ENCODE results near the gene RTP5.
A peak's percentile ranks its signal among the peaks of the same experiment; 100 is the strongest.
"Not testable (repeated sequence)": the region's sequence is repeated elsewhere in the genome, so short reads cannot be mapped to it uniquely, and the experiment has no call there.

RTP5 gene

GRCh38 chr2:241869087-241869961 is at the start of gene RTP5:
RTP5 (plus strand) TSS chr2:241869729; CDS start chr2:241869757, 28 bp downstream.
- DNase-seq = no peak

DNA sequence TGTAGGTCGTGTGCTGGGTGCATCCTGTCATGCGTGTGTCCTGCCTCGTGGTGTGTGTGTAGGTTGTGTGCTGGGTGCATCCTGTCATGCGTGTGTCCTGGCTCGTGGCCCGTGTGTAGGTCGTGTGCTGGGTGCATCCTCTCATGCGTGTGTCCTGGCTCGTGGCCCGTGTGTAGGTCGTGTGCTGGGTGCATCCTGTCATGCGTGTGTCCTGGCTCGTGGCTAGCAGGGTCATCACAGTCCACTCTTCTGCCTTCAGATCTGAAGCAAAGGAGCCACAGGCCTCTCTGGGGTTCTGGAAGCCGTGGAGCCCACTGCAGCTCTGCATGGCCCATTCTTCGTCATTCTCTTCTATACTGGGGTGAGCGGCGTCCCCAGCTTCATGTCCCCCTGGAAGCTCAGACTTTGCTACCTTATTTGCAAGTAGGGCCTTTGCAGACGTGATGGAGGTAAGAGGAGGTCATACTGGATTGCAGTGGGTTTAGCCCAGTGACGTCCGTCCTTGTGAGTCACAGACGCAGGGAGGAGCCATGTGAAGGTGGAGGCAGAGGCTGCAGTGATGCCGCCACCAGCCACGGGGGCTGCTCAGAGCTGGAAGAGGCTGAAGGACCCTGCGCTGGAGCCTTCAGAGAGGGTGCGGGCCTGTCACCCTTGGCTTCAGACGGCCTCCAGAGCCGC is 49.4 kb upstream of the RTP5 start:
- DNase-seq = not testable (repeated sequence)

DNA sequence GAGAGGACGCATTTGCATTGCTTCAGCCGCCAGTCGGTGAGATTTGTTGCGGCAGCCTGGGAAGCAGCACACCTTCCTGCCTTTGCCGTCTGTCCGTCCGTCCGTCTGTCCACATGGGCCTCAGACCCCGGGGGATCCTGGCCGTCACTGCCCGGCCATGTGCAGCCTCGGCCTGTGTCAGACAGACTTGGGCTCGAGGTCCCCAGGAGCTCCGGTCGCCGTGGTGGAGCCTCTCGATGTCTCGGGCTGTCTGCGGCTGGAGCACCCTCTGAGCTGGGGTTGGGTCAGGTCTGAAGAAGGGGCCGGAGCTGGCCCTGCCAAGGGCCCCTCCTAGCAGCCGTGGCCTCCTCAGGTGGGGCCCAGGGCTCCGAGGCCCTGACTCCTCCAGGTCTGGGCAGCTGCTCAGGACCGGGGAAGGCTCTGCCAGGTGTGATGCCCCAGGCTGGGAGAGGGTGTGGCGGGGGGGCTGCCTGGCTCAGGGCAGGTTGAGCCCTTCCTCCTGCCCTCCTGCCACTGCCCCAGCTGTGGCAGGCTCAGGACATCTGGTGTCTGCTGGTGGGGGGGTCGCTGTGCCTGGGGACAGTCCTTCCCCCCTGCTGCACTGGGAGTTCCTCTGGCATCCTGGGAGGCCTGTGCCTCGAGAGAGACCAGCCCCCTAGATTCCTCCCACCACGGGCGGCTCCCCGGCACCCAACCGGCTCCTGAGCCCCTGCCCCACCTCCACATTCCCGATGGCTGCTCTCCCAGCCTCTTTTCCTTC is 48.7 kb upstream of the RTP5 start:
- peak; percentile 2 for DNase-seq

DNA sequence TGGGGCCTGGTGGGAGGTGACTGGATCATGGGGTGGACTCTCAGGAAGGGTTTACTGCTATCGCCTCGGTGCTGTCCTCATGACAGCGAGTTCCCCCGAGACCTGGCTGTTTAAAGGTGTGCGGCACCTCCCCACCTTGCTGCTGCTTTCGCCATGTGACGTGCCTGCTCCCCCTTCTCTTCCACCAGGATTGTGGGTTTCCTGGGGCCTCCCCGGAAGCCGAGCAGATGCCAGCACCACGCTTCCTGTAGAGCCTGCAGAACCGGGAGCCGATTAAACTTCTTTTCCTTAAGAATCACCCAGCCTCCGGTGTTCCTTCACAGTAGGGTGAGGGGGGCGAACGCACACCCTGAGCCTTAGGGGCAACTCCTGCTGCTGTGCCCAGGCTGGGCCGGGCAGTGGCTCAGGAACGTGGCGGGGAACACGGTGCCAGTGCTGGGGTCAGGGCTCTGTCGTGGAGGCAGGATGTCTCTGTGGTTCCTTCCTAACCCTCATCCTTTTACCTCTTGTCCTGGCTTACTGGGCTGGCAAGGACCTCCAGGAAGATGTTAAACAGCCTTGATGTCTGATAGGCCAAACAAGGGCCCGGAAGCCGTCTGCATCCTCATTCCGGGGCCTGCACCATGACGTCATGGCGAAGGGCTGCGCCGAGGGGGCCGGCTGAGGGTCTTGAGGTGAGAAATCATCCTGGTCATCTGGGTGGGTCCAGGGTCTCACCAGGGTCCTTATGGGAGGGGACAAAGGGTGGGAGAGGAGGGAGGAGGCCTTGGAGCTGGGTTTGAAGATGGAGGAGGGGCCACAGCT is 47.9 kb upstream of the RTP5 start:
- DNase-seq = peak; percentile 2

GRCh38 chr2:241822264-241822623 is 47.3 kb upstream of the RTP5 start:
- DNase-seq = peak; percentile 1

DNA sequence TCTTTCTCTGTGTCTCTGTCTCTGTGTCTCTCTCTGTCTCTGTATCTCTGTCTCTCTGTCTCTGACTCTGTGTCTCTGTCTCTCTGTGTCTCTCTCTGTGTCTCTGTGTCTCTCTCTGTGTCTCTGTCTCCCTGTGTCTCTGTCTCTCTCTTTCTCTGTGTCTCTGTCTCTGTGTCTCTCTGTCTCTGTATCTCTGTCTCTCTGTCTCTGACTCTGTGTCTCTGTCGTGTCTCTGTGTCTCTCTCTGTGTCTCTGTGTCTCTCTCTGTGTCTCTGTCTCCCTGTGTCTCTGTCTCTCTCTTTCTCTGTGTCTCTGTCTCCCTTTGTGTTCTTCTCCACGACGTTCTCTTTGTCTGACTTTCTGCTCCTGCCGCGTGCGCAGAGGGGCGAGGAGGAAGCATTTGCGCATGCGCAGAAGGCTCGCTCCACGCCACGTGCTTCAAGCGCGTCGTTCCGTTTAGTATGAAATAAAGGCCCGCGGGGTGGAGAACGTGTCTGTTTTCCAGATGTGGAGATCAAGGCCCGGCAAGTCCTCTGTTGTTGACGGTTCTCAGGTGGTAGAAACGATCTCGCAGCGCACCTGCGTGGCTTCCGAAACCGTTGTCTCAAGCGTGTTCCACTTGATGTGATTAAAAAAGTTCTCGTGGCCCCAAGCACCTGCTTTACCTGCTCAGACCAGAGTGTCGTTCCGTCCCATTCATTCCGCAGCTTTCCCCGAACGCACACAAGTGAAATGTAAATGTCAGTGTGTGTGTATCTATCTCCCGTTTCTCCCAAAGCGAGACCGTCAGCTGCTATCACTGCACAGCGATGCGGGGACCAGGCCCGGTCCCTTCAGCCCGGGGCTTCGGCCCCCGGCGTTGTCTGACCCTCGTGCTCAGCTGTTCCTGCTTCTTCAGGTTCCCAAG is 45.7 kb upstream of the RTP5 start:
- peak; percentile 2 for DNase-seq

GRCh38 chr2:241827394-241827793 is 42.1 kb upstream of the RTP5 start:
- DNase-seq = no peak

DNA sequence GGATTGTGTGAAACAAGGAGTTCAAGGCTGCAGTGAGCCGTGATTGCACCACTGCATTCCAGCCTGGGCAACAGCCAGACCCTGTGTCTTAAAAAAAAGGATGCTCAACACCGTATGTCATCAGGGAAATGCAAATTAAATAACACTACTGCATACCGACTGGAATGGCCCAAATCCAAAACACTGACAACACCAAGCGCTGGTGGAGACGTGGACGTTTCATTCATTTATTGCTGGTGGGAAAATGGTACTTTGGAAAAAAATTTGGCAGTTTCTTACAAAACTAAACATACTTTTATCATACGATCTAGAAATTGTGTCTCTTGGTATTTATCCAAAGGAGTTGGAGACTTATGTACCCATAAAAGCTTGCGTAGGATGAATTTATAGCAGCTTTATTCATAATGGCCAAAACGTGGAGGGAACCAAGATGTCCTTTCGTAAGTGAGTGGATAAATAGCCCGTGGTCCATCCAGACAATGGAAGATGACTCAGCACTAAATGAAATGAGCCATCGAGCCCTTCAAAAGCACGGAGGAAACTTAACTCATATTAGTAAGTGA is 36.3 kb upstream of the RTP5 start:
- DNase-seq = no peak

GRCh38 chr2:241833756-241834526 is 35.6 kb upstream of the RTP5 start:
- DNase-seq = not testable (repeated sequence)

DNA sequence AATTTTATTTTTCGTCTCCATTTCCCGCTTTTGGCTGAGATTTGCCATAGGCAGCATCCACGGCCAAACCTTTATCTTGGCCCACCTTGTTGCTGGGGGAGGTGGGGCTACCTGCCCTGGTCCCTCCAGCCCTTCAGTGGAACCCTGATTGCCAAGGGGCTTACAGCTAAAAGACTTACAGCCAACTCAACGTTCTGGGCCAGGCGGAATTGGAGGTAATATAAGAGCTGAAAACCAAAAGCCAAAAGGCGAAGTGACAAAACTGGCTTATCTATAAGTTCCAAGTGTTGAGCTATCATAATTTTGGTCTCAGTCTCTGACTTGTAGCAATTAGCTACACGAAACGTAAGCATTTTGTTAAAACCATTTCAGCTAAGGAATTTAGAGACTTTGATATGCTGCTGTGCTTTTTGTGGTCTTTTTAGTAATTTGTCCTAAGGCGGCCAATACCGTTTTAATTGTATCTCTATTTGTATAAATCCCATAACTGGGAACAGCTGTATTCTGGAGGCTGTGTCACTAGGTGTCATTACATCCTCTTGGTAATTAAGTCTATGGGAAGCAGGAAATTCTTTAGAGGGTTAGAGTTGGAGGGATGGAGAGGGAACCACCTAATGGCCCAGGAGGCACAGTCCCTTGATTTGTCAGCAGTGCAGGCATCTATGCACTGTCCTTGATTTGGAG is 34.9 kb upstream of the RTP5 start:
- no peak for DNase-seq

- DNase-seq = no peak
Measured at GRCh38 chr2:241835611-241836010, 33.9 kb upstream of the RTP5 start.

GRCh38 chr2:241836292-241836691 is 33.2 kb upstream of the RTP5 start:
- no peak for DNase-seq

DNA sequence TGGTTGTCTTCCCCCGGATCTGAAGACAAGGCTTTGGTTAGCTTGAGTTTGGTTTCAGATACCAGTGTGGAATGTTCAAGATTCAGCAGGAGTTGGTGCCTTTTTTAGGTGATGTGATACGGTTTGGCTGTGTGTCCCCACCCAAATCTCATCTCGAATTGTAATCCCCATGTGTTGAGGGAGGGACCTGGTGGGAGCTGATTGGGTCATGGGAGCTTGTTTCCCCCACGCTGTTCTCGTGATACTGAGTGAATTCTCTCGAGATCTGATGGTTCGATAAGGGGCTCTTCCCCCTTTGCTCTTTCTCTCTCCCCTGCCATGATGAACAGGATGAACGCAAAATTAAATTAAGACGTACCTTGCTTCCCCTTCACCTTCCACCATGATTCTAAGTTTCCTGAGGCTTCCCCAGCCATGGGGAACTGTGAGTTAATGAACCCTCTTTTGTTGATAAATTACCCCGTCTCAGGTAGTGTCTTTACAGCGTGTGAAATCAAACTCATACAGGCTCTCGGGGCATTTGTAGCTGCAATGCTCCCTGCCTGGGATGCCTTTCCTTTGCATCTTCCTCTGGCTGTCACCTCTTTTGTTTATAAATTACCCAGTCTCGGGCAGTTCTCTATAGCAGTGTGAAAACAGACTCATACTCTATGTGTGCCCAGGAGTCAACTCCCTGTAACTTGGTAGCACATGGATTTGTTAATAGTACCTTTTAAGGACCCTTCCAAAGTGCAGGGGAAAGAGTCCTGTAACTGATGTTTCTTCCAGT is 32.1 kb upstream of the RTP5 start:
- no peak for DNase-seq

DNA sequence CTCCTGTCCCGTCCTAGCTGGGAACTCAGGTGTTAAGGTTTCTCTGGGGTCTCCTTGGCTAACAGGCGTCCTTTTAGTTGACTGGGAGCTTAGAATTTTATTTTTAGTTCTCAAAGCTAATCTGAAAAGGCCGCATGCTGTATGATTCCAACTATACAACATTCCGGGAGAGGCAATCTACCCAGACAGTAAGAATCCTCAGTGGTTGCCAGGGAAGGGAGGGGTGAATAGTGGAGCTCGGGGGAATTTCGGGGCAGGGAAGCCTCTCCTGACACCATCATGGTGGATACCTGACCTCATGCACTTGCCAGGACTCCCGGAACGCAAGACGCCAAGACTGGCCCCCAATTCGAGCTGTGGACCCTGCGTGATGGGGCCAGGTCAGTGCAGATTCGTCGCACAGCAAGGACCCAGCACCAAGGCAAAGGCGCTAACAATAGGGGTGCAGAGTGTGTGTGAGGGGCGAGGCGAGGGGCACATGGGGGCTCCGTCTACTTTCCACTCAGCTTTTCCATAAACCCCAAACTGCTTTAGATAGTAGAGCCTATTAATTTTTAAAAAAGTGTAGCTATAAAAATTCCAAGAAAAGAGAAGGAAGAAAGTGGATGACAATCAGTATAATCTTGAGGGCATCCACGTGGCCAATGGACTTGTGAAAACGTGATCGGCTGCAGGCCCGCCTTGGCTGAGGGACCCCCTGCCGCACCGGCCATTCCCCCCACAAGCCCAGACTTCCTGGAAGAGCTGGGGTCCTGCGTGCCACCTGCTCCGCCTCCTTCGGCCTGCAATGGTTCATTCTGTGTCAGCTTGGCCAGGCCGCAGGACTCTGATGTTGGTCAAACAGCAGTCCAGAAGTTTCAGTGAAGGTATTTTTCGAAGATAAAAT is 28.1 kb upstream of the RTP5 start:
- no peak for DNase-seq

- DNase-seq = no peak
Measured at GRCh38 chr2:241842067-241842415, 27.5 kb upstream of the RTP5 start.

DNA sequence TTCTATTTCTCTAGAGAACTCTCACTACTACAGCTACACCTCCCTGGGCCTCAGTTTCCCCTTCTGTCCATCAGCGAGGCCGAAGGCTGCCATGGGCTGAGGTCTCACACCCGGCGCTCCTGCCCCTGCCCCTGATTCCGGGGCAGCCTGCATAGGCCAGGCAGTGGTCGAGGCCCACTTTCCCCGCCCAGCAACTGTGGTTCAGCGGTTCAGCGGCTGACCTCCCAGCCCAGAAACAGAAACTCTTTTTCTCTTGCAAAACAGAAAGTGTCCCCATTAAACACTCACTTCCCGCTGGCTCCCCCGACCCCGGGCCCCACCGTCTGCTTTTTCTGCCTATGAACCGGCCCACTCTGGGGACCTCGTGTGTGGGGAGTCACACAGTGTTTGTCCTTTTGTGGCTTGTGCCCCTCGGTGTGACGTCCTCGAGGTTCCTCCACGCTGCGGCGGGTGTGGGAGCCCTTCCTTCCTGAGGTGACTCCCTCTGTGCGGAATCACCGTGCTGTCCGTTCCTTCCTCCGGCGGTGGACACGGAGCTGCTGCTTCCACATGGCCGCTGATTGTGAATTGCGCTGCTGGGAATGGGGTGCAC is 26.8 kb upstream of the RTP5 start:
- peak; percentile 50 for DNase-seq

DNA sequence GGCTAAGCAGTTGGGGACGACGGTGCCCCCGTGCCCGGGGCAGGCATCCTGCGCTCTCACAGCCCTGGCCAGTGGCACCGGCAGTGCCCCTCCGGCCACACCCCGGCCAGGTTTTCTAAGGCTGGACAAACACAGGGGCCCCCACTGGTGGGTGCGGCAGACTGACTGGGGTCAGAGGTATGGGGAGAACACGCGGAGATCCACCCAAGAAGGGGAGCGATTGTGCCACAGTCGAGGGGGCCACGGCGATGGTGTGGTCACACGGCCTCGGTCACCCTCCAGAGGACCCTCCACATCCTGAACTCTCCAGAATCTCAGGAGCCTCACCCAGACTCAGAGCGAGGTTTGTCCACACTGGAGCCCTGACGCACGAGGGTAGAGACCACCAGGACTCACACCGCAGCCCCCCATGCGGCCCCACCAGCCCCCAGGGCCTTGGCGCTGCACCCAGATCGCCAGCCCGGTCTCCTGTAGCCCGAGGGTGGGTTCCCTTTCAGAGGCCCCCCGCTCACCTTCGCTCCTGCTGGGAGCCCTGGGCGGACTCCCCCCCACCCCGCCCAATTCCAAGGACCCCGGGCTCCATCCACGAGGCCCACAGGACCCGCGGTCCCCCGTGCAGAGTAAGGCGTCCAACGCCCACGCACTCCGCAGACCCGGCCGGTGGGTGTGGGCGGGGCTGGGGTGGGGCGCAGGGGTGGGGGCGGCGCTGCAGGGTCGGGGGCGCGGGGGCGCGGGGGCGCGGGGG is 26.0 kb upstream of the RTP5 start:
- no peak for DNase-seq
